Measurements from ENCODE around the gene TUBGCP3. TPM values are rescaled to one million over a fixed set of nuclear protein-coding genes. Genes with fewer than 3 reads are reported as not detected.

Gene TUBGCP3
- total and polyA plus RNA-seq, 9 donors: 19.4 to 58.0 (median 29.5) TPM

DNA sequence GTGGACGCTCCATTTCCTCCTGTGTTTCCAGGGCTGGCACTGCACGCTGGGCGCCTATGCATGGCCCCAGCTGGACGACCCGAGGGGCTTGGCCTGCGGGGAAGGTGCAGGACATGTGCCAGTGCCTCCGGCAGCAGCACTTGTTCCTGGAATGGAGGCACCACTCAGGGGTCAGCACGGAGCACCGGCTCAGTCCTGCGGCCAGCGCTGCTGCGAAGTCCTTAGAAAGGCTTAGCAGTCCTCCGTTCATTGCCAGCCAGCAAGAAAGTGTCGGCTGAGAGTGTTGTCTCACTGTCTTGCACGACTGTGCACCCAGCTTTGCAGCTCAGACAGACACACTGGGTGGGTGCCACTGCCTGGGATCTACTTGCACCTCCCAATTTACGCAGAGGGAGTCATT lies 36.1 kb upstream of the TUBGCP3 start:
- TF ChIP-seq POLR2A (IDR thresholded peaks at IDR 0.05): no peak
- no peak for TF ChIP-seq EP300 (IDR thresholded peaks at IDR 0.05)
- TF ChIP-seq, protein P1, sequence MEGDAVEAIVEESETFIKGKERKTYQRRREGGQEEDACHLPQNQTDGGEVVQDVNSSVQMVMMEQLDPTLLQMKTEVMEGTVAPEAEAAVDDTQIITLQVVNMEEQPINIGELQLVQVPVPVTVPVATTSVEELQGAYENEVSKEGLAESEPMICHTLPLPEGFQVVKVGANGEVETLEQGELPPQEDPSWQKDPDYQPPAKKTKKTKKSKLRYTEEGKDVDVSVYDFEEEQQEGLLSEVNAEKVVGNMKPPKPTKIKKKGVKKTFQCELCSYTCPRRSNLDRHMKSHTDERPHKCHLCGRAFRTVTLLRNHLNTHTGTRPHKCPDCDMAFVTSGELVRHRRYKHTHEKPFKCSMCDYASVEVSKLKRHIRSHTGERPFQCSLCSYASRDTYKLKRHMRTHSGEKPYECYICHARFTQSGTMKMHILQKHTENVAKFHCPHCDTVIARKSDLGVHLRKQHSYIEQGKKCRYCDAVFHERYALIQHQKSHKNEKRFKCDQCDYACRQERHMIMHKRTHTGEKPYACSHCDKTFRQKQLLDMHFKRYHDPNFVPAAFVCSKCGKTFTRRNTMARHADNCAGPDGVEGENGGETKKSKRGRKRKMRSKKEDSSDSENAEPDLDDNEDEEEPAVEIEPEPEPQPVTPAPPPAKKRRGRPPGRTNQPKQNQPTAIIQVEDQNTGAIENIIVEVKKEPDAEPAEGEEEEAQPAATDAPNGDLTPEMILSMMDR (IDR thresholded peaks at IDR 0.05): no peak
- no peak overlapping the region for H3K27ac ChIP-seq
- H3K27me3 ChIP-seq: no peaks in the 10 kb centered on the region
- H3K36me3 ChIP-seq: no peaks in the 10 kb centered on the region
- DNase-seq: no peak
- H3K9me3 ChIP-seq: no peaks in the 10 kb centered on the region
- no peaks in the 10 kb centered on the region for H3K4me1 ChIP-seq (ENCODE audit: insufficient read depth)
- intact Hi-C loops (cut with DNase I): no loop called here
- 81 to 89% (median 81%) methylated on average over 8 to 16 of the region's 16 CpGs for WGBS, 3 donors
- H3K4me3 ChIP-seq: no peak overlapping the region

DNA sequence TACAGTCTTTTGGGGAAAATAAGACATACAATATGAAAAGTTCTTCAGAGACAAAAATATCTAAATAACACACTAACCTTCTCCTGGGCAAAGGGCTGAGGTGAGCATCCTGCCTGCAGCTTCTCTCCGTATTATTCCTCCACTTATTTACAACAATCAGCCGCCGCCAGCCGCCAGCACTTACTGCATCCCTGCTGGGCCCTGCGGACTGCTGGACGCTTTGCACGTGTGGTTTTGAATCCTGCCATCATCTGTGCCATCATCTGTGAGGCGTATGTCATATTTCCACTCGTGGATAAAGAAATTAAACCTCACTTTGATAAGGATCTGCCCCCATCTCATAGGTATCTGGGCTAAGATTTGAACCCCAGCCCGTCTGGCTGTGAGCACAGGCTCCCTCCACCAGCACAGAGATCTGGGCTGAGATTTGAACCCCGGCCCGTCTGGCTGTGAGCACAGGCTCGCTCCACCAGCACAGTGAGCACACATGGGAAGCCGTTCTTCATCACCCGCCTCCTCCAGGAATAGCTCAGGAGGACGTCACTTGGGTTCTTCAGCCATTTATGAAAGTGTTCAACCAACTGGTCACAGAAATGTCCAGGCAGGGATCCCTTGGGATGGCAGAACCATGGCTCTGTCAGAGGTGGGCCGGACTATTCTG lies 35.2 kb upstream of the TUBGCP3 start:
- no peaks in the 10 kb centered on the region for H3K4me1 ChIP-seq (ENCODE audit: insufficient read depth)
- H3K36me3 ChIP-seq: no peaks in the 10 kb centered on the region
- H3K4me3 ChIP-seq: no peak overlapping the region
- no peak overlapping the region for H3K27ac ChIP-seq
- TF ChIP-seq EP300 (IDR thresholded peaks at IDR 0.05) (no peak), POLR2A (IDR thresholded peaks at IDR 0.05) (no peak)
- TF ChIP-seq, protein P1 (IDR thresholded peaks at IDR 0.05): no peak
- no peaks in the 10 kb centered on the region for H3K9me3 ChIP-seq
- no peak for DNase-seq
- WGBS, 3 donors: 78 to 86% (median 80%) methylated on average over 17 of the region's 17 CpGs
- no peaks in the 10 kb centered on the region for H3K27me3 ChIP-seq
- intact Hi-C loops (cut with DNase I): no loop called here

DNA sequence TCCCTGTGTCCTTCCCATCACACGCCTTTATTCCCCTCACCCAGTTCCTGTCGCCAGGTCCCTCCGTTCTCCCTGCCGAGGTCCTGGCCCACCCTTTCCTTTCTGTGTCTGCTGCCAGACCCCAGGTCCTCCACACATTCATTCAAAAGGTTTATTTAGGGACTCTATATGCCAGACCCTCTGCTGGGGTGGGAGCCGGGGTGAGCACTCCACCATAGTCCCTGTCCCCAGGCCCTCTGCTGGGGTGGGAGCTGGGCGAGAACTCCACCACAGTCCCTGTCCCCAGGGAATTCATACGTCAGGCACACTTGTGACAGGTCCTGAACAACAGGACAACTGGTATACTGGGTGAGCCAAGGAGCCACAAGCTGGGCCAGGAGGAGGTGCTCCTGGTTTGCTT lies 34.4 kb upstream of the TUBGCP3 start:
- no peak overlapping the region for H3K27ac ChIP-seq
- H3K9me3 ChIP-seq: no peaks in the 10 kb centered on the region
- H3K27me3 ChIP-seq: no peaks in the 10 kb centered on the region
- no peak for DNase-seq
- intact Hi-C loops (cut with DNase I): loop anchor here in 1 of 4 donors (1.0 kb wide), 1 partner anchor 18 kb away; no protein-coding TSS in a partner anchor
- no peak overlapping the region for H3K4me3 ChIP-seq
- TF ChIP-seq, protein P1 (IDR thresholded peaks at IDR 0.05): no peak
- TF ChIP-seq POLR2A (IDR thresholded peaks at IDR 0.05) (no peak), EP300 (IDR thresholded peaks at IDR 0.05) (no peak)
- no peaks in the 10 kb centered on the region for H3K4me1 ChIP-seq (ENCODE audit: insufficient read depth)
- WGBS, 3 donors: 66 to 74% (median 71%) methylated on average over 7 of the region's 7 CpGs
- no peaks in the 10 kb centered on the region for H3K36me3 ChIP-seq

DNA sequence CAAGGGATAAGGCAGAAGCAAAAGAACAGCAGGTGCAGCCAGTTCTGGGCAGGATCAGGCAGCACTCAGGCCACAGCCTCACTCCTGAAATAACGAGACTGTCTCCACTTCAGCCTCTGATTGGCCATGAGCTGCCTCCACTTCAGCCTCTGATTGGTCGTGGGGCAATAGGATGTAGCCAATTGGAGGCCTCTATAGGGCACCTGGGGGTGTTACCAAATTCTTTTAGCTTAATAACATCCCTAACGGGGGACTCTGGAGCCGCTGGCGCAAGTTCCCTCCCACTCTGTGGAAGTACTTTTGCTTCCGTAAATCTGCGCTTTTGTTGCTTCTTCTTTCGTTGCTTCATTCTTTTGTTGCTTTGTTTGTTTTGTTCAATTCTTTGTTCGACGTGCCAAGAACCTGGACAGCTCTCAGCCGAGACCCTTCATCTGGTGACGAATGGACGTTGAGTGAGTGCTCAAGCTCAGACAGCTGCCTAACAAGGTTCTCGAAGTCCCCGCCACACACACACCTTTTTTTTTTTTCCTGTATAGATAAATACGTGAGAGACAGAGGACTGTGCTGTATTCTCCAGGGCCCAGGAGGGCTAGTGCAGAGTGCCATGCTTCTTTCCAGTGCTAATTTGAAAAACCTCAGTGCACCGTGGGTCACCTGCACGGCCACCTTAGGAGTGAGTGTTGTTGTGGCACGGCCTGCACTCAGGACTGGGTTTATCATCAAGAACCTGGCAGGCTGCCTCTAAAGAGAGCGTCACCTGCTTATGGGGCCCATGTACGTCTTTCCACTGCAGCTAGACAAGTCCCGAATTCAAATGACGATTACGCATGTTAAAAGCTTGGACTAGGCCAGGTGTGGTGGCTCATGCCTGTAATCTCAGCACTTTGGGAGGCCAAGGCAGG lies 32.0 kb upstream of the TUBGCP3 start:
- Histone ChIP-seq H3K27ac (no peak overlapping the region), H3K9me3 (no peaks in the 10 kb centered on the region), H3K4me3 (no peak overlapping the region), H3K36me3 (no peaks in the 10 kb centered on the region), H3K27me3 (no peaks in the 10 kb centered on the region), H3K4me1 (ENCODE audit: insufficient read depth) (peaks cover 2% of the 10 kb centered on the region)
- TF ChIP-seq, protein P1 (IDR thresholded peaks at IDR 0.05): no peak
- TF ChIP-seq POLR2A (IDR thresholded peaks at IDR 0.05) (no peak), EP300 (IDR thresholded peaks at IDR 0.05) (no peak)
- no peak for DNase-seq
- 45 to 59% (median 54%) methylated on average over 24 of the region's 24 CpGs for WGBS, 3 donors
- intact Hi-C loops (cut with DNase I): no loop called here
